Measurements from ENCODE around the gene LRP1. TPM values are rescaled to one million over a fixed set of nuclear protein-coding genes. Genes with fewer than 3 reads are reported as not detected.
A peak's percentile ranks its signal among the peaks of the same experiment; 100 is the strongest.

Gene LRP1
- polyA plus RNA-seq, 3 donors, result 60.9 to 106 (median 84.0) TPM

DNA sequence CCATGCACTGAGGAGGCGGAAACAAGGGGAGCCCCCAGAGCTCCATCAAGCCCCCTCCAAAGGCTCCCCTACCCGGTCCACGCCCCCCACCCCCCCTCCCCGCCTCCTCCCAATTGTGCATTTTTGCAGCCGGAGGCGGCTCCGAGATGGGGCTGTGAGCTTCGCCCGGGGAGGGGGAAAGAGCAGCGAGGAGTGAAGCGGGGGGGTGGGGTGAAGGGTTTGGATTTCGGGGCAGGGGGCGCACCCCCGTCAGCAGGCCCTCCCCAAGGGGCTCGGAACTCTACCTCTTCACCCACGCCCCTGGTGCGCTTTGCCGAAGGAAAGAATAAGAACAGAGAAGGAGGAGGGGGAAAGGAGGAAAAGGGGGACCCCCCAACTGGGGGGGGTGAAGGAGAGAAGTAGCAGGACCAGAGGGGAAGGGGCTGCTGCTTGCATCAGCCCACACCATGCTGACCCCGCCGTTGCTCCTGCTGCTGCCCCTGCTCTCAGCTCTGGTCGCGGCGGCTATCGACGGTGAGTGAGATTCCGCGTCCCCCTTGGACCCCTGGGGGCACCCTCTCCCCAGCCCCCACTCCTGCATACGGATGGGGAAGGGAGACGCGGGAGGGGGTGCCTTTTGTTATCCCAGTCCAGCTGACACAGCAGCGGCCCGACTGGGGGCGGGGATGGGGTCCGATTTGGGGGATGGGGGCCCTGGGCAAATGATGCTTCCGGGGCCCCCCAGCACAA, 400 bp downstream of the LRP1 start:
- DNase-seq (ENCODE audit: extremely low read depth in 1 of 11, low read depth in 9 of 11, low spot score in 4 of 11), result no peak

DNA sequence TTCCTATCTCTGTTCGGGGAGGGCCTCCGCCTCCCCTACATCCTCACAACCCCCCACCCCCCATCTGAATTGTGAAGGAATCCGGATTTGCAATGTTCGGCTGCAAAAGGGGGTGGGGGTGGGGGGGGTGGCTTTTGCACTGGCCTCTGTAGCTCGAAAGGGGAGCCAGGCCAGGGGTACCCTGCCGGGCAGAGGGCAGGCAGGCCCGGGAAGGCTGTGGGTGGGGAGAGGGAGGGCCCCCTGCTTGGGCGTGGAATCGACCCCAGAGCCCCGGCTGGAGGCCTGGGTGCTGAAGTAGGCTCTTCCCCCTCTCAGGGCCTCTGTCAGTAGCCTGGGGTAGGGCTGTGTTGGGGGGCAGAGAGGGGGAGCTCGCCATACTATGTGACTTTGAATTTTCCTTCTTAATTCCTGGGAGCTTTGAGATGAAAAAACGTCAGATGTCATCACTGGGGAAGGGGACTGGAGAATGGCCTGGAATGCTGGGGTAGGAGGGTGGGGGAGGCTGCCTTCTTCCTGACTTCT, 1.1 kb downstream of the LRP1 start:
- no peak for DNase-seq (ENCODE audit: extremely low read depth in 1 of 11, low read depth in 9 of 11, low spot score in 4 of 11)

DNA sequence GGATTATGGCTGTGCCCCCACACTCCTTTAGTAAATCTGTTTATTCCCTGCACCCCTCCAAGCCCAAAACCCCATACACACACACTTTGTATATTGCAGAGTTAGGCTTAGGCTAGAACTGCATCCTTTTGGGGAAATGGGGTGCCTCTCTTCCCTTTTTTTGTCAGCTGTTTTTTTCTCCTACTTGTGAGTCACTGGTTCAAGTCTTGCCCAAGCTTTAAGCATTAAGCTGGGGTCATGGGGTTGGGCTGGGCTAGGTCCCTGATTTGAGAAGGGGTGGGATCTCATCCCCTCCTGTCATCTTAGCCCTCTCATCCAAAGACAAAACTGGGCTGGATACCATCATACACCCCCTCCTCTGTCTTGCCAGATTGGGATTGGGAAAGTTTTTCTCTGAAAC, 1.6 kb downstream of the LRP1 start:
- DNase-seq (ENCODE audit: extremely low read depth in 1 of 11, low read depth in 9 of 11, low spot score in 4 of 11), result no peak

DNA sequence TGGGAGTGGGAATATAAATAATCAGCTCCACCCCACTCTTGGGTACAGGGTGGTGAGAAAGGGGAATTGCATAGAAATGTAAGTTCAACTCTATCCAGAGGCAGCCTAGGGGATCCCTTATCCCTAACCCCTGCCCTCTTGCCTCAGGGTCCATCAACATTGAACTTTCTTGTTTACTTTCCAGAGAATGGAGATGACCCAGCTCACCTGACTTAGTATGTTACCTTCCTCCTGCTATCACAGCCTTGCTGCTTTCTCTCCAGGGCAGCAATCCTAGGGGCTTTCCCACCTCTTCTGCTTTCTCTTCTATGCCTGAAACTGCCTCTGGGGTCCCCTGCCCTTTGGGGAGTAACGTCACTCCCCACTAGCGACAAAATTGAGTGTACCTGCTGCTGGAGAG, 2.7 kb downstream of the LRP1 start:
- no peak for DNase-seq (ENCODE audit: extremely low read depth in 1 of 11, low read depth in 9 of 11, low spot score in 4 of 11)

DNA sequence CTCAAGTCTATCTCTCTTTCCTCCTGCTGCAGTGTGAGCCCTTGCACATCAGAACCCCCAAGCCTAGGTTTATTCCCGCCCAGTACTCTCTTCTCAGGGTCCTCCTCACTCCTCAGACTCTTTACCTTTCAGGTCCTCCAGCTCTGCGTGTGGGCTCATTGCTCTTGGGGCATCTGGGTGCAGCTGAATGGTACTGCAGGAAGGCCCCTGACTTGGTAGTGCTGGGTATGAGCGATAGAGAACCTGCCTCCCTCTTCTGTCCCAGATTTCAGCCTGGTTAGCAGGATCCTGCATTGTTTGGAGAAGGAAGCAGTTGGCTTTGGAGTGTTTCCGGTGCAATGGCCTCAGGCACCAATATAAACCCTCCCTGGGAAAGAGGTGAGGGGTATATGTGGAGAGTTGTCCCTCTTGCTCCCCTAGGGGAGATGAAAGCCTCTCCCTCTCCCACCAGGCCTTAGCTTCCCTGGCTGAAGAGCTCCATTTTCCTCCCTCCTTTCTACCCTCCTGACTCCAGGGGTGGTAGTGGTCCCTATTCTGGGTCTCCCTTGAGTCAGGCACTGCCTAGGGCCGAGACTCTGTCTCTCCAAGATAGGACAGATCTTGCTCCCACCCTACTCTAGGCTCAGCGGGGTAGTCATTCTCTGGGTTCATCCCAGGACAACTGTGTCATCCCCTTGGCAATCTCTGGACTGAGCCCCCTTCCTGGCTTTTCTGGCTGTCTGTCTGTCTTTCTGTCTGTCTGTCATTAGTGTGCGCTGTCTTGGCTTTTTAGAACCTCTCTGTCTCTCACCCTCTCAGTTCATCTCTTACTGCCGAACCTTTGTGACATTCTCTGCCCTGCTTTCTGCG, 3.8 kb downstream of the LRP1 start:
- no peak for DNase-seq (ENCODE audit: extremely low read depth in 1 of 11, low read depth in 9 of 11, low spot score in 4 of 11)

DNA sequence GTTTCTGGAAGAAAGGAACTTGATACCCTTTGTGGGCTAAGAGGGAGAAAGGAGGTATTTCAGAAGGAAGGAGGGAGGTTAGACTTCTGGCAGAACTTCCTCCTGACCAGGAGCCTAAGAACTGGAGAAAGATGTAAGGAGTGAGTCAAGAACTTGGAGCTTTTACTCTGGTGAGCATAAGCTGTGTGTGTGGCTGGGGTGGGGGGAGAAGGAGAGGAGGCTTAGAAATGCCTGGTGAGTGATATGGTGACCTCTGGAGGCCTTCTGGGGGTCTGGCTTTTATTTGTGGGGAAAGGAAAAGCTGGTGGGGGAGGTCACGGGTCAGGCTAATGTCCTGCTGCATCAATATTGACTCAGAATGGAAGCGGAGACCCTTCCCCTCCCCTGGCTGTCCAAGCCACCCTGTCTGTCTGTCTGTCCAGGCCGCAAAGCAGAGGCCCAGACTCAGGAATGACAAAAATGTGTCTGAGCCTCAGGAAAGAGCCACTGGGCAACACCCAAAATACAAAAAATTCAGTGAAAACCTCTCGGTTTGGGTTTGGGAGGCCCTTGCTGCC, 4.8 kb downstream of the LRP1 start:
- no peak for DNase-seq (ENCODE audit: extremely low read depth in 1 of 11, low read depth in 9 of 11, low spot score in 4 of 11)

DNA sequence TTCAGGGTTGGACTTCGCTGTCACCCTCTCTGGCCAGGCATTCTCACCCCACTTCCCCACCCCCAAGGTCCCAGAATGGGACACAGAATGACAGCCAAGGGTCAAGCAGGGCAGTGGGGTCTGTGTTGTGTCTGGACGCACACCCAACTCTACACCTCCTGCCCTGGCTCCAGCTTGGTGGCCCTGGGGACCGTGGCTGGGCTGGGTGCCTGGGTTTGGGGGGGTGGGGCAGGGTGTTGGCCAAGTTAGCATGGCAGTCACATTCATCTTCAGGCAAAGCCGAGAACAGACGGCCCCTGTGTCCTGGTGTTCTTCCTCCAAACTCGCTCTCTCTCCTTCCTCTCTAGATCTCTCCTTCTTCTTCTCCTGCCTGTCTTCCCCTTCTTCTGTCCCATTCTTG, 5.6 kb downstream of the LRP1 start:
- no peak for DNase-seq (ENCODE audit: extremely low read depth in 1 of 11, low read depth in 9 of 11, low spot score in 4 of 11)

DNA sequence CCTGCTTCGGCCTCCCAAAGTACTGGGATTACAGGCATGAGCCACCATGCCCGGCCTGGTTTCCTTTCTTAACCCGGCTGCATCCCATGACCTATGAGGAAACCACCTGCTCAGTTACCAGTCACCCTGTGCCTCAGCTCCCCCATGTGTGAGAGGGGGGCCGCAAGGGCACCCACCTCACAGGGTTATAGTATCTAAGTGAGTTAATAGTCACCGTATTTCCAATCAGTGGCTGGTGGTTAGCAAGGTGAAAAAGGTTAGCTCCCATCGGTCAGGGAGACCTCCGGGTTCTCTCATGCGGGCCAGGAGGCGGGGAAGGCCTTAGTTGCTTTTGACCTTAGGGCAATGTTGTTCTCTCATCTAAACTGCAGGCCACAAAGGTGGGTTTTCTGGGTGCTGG, 6.7 kb downstream of the LRP1 start:
- no peak for DNase-seq (ENCODE audit: extremely low read depth in 1 of 11, low read depth in 9 of 11, low spot score in 4 of 11)

DNA sequence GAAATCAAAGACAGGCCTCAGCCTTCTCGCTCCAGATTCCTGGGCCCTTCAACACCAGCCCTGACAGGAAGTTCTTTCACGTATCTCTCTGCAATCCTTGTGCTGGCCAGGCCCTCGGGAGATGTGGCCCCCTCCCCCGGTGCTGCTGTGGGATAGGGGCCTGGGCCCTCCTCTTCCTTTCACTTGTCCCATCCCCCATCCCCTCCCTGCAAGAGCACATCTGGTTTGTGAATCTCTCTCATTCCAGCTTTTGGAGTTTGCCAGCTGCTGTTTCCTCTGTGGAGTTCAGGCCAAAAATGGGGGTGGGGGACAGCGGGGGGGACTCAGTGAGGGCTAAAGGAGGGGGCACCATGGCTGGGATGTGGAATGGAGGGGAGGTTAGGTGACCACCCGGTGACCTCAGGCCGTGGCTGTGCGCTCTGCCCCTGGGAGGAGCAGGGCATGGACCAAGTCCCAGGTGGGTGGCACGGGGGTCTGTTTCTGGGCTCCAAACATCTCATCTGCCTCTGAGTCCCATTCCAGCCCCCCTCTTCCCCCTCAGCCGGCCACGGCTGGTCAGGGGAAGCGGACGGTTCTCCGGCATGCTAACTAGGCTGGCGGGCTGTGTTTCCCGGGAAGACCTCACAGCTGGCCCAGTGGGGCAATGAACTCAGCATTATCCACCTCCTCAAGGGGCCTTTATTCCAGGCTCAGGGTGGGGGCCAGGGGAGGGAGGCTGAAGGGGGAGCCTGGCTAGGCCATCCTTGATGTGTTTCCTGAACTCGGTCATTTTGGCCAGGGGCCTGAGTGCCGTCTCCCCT, 7.4 kb downstream of the LRP1 start:
- DNase-seq (ENCODE audit: extremely low read depth in 1 of 11, low read depth in 9 of 11, low spot score in 4 of 11), result peak in 4 of 11 donors; percentile 41 to 69 (median 52)

DNA sequence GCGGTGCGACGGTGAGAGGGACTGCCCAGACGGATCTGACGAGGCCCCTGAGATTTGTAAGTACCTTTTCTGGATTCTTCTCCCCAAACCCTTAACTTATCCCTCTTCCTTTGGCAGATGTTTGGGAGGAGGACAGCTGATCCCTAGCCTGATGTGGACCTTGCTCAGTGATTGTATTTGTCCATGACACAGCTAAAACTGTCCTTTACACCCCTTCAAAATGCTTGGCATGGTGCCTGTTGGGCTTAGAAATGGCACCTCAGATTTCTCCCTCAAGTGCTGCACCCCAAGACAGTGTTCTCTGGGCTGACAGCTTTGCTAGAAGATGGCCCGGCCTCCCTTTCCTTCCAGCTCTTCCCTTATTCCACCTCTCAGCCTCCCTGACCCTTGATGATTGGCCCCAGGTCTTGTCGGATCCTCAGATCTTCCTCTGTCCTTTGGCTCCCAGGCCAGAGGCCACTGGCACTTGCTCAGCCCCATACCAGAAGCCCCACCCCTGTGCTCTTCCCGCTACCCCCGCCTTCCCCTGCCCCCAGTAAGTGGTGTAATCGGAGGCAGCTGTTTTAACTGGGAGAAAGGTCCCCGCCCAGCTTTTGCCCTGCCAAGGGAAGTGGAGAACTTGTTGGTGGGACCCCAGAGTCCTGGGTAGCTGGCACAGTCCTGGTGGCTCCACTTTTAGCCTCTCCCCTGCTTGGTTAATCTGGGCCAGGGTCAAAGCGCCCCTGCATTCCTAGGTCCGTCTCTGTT, 10.4 kb downstream of the LRP1 start:
- no peak for DNase-seq (ENCODE audit: extremely low read depth in 1 of 11, low read depth in 9 of 11, low spot score in 4 of 11)

DNA sequence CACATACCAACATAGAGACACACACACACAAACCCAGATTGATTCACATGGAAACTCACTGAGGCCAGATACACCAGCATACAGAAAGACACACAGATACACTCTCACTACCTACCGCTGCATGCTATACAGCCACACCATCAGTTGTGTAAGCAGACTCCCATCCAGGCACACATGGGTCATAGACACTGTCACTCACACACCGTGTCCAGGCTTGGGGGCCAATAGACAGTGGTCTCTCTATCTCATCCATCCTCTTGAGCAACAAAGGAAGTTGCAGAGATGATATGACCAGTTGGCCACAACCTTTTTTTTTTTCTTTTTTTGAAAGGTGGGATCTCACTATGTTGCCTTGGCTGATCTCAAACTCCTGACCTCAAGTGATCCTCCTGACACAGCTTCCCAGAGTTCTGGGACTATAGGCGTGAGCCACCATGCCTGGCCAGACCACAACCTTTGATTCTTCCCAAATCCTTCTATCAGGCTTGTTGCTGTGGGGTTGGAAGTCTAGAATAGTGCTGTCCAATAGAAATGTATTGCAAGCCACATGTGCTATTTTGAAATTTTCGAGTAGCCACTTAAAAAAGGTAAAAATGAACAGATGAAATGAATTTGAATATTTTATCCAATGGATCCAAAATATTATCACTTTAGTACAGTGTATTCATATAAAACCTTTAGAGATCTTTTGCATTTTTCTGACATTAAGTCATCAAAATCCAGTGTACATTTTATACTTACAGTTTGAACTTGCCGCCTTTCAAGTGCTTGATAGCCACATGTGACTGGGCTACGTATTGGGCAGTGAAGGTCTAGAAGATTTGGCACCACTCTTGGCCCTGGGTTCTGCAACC, 11.7 kb downstream of the LRP1 start:
- DNase-seq (ENCODE audit: extremely low read depth in 1 of 11, low read depth in 9 of 11, low spot score in 4 of 11), result no peak

DNA sequence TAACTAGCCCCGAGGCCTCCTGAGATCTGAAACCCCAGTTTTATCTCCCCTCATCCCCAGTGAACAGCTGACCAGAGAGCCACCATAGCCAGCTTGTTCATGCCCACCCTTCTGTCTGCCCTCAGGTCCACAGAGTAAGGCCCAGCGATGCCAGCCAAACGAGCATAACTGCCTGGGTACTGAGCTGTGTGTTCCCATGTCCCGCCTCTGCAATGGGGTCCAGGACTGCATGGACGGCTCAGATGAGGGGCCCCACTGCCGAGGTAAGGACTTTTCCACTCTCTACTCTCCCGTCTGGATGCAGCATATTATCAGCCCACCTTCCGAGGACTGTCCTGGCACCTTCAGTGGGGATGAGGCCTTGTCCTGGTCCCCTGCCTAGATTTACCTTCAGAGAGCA, 13.0 kb downstream of the LRP1 start:
- DNase-seq (ENCODE audit: extremely low read depth in 1 of 11, low read depth in 9 of 11, low spot score in 4 of 11), result no peak

DNA sequence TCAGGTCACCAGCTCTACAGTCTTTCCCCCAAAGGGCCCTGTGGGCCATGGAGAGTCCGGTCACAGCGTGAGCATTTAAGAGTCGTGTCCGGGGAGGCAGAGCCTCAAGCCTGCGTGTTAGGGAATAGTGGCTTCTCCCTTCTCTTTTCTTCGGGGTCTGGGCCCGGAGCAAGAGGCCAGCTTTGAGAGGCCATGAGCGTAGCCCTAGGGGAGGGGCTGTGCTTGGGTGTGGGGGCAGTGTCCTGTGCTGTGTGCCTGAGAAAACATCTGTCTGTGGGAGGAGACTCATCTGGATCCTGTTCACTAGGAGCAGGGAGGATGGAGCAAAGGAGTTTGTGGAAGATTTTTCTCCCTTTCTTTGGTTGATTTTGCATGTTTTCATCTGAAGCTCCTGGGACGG, 13.8 kb downstream of the LRP1 start:
- no peak for DNase-seq (ENCODE audit: extremely low read depth in 1 of 11, low read depth in 9 of 11, low spot score in 4 of 11)

DNA sequence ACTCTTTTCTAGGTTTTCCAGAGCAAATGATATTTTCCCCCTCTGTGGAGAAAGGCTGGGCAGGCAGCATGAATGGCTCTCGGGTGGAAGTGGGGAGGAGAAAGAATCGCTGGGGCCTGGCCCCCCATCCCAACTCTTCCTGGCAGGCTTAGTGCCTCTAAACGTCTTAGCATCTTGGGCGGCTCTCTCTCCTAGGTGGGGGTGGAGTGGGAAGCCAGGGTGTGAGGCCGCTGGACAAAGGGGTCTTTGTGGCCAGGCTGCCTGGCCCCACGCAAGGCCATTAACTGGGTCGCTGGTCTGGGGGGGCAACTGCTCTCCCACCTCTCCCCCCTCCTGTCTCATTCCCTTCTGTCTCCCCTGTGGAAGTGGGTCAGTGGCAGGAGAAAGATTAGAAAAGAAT, 14.4 kb downstream of the LRP1 start:
- DNase-seq (ENCODE audit: extremely low read depth in 1 of 11, low read depth in 9 of 11, low spot score in 4 of 11), result no peak

DNA sequence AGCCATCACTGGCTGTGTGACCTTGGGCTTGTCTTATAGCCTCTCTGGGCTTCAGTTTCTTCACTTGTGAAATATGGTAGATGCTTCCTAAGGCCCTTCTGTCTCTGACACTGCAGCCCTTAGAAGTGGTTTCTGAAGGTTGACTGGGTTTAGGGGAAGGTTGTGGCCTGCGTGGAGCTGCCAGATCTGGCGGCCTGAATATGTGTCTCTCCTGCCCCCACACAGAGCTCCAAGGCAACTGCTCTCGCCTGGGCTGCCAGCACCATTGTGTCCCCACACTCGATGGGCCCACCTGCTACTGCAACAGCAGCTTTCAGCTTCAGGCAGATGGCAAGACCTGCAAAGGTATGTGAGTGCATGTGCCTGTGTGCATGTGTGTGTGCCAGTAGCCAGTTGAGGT, 15.2 kb downstream of the LRP1 start:
- no peak for DNase-seq (ENCODE audit: extremely low read depth in 1 of 11, low read depth in 9 of 11, low spot score in 4 of 11)

DNA sequence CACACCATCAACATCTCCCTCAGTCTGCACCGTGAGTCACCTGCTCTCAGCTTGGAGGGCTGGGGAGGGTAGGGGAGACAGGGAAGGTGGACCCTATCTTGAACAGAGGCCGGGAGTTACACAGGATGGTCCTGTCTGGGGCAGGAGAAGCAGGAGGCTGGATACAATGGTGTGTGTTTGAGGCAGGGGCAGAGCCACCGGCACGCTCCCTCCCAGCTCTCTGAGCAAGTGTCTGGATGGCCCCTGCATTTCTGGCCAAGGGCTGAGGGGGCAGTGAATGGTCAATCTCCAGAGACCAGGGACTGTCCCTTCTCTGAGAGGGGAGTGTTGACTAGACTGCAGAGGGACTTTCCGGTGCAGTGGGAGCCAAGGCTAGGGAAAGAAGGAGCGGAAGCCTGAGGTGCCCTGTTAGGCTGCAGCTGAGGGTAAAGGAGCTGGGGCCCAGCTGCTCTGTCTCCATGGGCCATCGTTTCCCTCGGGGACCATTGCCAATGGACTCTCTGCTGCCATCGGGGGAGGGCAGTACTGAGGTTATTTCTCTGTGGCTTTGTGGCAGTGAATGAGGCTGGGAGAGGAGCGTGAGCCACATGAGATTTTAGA, 17.3 kb downstream of the LRP1 start:
- DNase-seq (ENCODE audit: extremely low read depth in 1 of 11, low read depth in 9 of 11, low spot score in 4 of 11), result no peak

DNA sequence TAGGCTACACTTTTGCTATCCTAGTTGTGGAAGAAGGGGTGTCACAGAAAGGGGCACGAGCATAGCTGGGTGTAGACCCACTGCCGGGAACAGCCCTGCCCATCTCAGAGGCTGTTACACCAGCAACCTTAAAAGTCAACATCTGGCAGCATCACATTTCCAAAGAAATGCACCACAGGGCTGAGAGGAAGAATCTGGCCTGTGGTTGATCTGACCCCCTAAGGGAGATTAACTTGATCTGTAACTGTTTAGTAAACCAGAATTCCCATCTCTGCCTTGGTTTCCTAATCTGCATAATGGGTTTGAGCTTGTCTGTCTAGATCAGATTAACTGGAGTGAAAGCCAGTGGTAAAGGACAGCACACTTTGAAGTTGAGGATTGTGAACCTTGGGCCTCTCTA, 17.8 kb downstream of the LRP1 start:
- DNase-seq (ENCODE audit: extremely low read depth in 1 of 11, low read depth in 9 of 11, low spot score in 4 of 11), result no peak
